ENCODE measurements around the gene PIEZO1. TPM values are rescaled to one million over a fixed set of nuclear protein-coding genes. Genes with fewer than 3 reads are reported as not detected.

PIEZO1 gene
- polyA plus RNA-seq, 2 of the 4 experiments (the other 2 are of a cell fraction): 26.1 to 84.7 TPM

DNA sequence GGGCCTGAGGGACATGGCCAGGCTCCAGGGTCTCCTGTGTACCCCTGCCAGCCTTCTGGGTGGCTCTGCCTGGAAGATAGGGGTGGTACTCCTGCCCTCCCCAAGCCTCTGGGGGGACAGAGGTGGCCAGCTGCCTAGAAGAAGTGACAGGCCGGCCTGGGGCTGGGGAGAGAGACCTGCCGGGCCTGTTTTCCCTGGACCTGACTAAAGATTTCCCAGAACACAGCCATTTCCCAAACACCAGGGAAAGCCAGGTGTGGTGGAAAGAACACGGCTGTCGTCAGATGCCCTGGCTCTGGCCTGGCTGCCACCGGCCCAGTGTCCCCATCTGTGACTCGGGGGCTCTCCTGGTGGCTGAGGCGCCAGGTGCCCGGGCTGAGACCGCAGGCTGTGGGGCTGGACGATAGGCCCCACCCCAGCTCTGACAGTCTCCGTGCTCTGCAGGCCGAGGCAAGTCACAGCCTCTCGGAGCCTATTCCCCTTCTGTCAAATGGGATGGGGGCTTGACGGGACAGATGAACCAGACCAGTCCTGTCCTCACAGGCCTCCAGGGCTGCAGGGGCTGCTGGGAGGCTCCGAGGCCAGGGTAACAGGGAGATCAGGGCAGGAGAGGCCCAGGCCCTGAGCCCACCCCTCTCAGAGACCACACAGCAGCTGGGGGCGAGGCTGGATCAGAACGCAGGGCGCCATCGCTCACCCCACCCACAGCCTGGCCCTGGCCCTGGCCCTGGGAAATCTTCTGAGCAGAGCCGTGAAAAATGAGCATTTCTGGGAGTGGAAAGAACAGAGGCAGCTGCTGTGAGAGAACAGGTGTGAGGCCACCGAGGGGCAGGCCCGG lies 45.7 kb downstream of the PIEZO1 start:
- Histone ChIP-seq H3K4me2 (no peak overlapping the region), H3K4me1 (peaks cover 4% of the 10 kb centered on the region; the same call in 2 of the 3 replicates), H3K9me3 (no peaks in the 10 kb centered on the region), H3K27ac (no peak overlapping the region), H3K4me3 (no peak overlapping the region)
- TF ChIP-seq FOSB (CRISPR knock-in tag; IDR thresholded peaks at IDR 0.05): no peak
- no peak for TF ChIP-seq CHD4 (IDR thresholded peaks at IDR 0.05; ENCODE audit: borderline replicate concordance)
- TF ChIP-seq, protein P1, sequence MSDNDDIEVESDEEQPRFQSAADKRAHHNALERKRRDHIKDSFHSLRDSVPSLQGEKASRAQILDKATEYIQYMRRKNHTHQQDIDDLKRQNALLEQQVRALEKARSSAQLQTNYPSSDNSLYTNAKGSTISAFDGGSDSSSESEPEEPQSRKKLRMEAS (IDR thresholded peaks at IDR 0.05): no peak
- no peak for TF ChIP-seq RAD21 (conservative IDR thresholded peaks at IDR 0.05 in 1 of 2, IDR thresholded peaks at IDR 0.05 in 1 of 2)
- TF ChIP-seq, protein P2, sequence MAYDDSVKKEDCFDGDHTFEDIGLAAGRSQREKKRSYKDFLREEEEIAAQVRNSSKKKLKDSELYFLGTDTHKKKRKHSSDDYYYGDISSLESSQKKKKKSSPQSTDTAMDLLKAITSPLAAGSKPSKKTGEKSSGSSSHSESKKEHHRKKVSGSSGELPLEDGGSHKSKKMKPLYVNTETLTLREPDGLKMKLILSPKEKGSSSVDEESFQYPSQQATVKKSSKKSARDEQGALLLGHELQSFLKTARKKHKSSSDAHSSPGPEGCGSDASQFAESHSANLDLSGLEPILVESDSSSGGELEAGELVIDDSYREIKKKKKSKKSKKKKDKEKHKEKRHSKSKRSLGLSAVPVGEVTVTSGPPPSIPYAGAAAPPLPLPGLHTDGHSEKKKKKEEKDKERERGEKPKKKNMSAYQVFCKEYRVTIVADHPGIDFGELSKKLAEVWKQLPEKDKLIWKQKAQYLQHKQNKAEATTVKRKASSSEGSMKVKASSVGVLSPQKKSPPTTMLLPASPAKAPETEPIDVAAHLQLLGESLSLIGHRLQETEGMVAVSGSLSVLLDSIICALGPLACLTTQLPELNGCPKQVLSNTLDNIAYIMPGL (CRISPR knock-in tag; IDR thresholded peaks at IDR 0.05; ENCODE audit: borderline replicate concordance): no peak
- TF ChIP-seq TP53 (CRISPR knock-in tag; IDR thresholded peaks at IDR 0.05): no peak
- 90% methylated on average over 19 of the region's 22 CpGs for WGBS (ENCODE audit: missing lambda C conversion rate)
- no peak for FAIRE-seq
- no peak for ATAC-seq
- ChIA-PET CTCF (interaction anchor here (0.6 to 21.2 kb wide), 3 partner anchors 19 to 923 kb away, joined by 3 to 596 read pairs (median 6); no protein-coding TSS in a partner anchor), POLR2A (no interaction called here)
- no peak for DNase-seq (ENCODE audit: low read depth in 1 of 2, low spot score in 1 of 2)

DNA sequence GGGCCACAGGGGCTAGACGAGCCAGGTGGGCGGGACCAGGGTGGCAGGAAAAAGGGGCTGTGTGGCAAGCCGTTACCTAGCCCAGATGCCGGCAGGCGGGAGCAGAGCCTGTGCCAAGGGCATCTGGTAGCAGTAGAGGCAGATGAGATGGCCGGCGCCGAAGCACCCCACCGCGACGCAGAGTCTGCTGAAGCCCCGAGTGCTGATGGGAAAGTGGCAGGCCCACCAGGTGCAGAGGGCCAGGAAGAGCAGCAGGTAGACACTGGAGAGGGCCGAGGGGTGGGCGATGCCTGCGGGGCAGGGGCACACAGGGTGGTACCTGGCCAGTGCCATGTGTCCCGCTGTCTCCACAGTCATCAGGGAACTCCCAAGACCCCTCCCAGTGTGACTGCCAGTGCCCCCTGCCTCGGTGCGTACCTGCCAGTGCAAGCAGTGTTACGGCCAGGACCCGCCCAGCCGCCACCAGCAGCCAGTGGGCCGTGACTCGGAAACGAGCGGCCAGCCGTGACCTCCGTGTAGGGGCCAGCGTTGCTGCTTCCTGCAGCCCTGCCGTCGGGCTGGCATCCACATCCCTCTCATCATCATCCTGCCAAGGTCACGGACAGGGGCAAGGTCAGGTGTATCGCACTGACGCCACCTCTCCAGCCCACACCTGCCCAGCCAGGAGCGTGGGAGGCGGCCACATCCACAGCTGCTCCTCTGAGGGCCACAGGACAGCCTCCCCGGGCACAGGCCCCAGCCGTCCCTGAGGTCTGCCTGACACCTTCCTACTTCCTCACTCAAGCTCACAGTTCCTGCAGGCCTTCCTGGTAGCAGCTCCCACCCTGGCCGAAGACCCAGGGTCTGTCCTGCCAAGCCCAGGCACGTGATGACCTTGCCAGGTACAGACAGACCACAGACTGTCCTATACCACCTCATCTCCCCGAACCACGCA lies 46.6 kb downstream of the PIEZO1 start:
- ATAC-seq (no peak), FAIRE-seq (no peak), DNase-seq (ENCODE audit: low read depth in 1 of 2, low spot score in 1 of 2) (no peak)
- Histone ChIP-seq H3K9me3 (no peaks in the 10 kb centered on the region), H3K4me2 (no peak overlapping the region), H3K4me1 (no peaks in the 10 kb centered on the region), H3K27ac (no peak overlapping the region), H3K4me3 (no peak overlapping the region)
- ChIA-PET POLR2A (no interaction called here), CTCF (interaction anchor here (1.0 to 21.2 kb wide), 24 partner anchors 11 to 449 kb away, joined by 3 to 596 read pairs (median 7); partner anchors contain the start of genes APRT, CDH15, CTU2 and RNF166)
- TF ChIP-seq, protein P3, sequence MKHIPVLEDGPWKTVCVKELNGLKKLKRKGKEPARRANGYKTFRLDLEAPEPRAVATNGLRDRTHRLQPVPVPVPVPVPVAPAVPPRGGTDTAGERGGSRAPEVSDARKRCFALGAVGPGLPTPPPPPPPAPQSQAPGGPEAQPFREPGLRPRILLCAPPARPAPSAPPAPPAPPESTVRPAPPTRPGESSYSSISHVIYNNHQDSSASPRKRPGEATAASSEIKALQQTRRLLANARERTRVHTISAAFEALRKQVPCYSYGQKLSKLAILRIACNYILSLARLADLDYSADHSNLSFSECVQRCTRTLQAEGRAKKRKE (CRISPR knock-in tag; IDR thresholded peaks at IDR 0.05; ENCODE audit: low read depth): no peak
- TF ChIP-seq ESRRA (IDR thresholded peaks at IDR 0.05; ENCODE audit: borderline replicate concordance, low read length) (no peak), NPAS2 (CRISPR knock-in tag; IDR thresholded peaks at IDR 0.05; ENCODE audit: borderline replicate concordance) (no peak), JUN (IDR thresholded peaks at IDR 0.05) (no peak), TFCP2L1 (CRISPR knock-in tag; IDR thresholded peaks at IDR 0.05) (no peak), ZFP36 (IDR thresholded peaks at IDR 0.05; ENCODE audit: borderline replicate concordance, partially characterized antibody) (no peak), ZSCAN20 (CRISPR knock-in tag; IDR thresholded peaks at IDR 0.05) (no peak), TP53 (CRISPR knock-in tag; IDR thresholded peaks at IDR 0.05) (no peak)
- TF ChIP-seq, protein P4, sequence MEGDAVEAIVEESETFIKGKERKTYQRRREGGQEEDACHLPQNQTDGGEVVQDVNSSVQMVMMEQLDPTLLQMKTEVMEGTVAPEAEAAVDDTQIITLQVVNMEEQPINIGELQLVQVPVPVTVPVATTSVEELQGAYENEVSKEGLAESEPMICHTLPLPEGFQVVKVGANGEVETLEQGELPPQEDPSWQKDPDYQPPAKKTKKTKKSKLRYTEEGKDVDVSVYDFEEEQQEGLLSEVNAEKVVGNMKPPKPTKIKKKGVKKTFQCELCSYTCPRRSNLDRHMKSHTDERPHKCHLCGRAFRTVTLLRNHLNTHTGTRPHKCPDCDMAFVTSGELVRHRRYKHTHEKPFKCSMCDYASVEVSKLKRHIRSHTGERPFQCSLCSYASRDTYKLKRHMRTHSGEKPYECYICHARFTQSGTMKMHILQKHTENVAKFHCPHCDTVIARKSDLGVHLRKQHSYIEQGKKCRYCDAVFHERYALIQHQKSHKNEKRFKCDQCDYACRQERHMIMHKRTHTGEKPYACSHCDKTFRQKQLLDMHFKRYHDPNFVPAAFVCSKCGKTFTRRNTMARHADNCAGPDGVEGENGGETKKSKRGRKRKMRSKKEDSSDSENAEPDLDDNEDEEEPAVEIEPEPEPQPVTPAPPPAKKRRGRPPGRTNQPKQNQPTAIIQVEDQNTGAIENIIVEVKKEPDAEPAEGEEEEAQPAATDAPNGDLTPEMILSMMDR (IDR thresholded peaks at IDR 0.05): no peak
- 95% methylated on average over 36 of the region's 41 CpGs for WGBS (ENCODE audit: missing lambda C conversion rate)
